G401.6 (cell line): ENCODE measurements around the gene HAP1.
A peak's percentile ranks its signal among the peaks of the same experiment; 100 is the strongest.
"Not testable (repeated sequence)": the region's sequence is repeated elsewhere in the genome, so short reads cannot be mapped to it uniquely, and the experiment has no call there.

ENCODE experiments used
- FAIRE-seq: peaks from 2 replicates; lab custom pipeline; 2012; peaks lifted over from hg19 to GRCh38; lab: Jason Lieb, UNC

The HAP1 gene

DNA sequence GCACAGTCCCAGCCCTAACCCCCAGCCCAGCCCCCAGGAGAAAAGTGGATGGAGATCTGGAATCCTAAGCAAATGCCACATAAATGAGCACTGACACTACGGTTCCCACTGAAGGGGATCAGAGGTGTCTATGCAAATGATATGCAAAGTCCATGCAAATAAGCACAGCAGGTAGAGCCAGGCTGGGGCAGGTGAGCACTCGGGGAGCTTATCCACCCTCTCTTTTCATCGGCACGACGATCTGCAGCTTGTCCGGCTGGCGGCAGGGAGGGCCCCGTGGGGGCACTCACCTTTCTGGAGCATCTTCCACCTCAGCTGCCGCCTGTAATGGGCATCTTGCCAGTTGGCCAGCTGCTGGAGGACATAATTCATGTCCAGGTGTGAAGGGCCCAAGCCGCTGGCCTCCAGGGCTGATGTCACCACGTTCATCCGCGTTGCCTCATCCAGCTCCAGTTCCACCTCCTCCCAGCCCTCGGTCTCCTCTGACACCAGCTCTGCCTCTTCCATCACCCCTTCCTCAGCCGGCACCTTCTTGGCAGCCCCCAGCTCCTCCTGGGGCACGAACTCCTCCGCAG lies 9.9 kb downstream of the HAP1 start:
- no peak for FAIRE-seq

DNA sequence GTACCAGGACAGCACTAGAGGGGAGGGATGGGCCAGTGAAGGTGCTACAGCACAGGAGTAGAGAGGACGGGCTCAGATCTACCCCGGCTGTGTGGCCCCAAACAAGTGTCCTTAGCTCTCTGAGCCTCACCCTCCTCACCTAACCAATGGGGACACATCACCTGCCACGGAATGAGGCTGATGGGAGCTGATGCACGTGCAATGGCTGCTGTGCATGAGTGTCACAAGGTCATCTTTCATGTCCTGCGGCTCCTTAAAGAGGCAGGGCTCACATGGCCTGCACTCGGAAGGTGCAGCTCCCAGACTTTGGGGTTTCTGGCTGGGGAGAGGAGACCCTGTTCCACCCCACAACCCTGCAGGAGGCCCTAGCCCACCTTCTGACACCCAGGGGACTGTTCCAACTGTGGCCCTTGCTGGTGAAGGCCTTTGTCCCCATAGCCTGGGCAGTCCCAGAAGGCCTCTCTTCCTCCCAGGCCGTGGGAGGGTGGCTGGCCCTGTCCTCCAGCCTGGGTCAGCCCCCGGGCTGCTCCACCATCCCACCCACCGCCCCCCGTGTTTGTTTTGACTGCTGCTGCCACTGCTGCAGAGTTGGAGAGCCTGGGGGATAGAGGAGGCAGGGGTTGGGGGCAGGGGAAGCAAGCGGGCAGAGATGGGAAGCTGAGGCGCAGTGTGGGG lies 10.5 kb downstream of the HAP1 start:
- FAIRE-seq: no peak

DNA sequence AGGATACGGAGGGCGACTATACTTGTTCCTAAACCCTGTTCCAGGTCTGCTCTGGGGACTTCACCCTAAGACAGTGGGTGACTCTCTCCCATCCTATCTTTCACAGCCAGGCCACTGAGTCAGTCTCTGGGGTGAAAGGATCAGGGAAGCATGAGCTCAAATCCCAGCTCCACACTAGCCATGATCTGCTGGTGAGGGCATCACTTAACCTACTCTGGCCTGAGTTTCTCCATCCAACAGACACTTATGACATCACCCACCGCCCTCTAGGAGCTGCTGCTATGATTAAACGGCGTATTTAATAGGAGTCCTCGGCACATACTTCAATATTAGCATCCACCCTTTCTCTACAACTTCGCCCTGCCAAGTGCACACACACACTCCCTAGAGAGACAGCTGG lies 12.2 kb downstream of the HAP1 start:
- no peak for FAIRE-seq

GRCh38 chr17:41718287-41718645 lies 16.2 kb downstream of the HAP1 start:
- FAIRE-seq: no peak

DNA sequence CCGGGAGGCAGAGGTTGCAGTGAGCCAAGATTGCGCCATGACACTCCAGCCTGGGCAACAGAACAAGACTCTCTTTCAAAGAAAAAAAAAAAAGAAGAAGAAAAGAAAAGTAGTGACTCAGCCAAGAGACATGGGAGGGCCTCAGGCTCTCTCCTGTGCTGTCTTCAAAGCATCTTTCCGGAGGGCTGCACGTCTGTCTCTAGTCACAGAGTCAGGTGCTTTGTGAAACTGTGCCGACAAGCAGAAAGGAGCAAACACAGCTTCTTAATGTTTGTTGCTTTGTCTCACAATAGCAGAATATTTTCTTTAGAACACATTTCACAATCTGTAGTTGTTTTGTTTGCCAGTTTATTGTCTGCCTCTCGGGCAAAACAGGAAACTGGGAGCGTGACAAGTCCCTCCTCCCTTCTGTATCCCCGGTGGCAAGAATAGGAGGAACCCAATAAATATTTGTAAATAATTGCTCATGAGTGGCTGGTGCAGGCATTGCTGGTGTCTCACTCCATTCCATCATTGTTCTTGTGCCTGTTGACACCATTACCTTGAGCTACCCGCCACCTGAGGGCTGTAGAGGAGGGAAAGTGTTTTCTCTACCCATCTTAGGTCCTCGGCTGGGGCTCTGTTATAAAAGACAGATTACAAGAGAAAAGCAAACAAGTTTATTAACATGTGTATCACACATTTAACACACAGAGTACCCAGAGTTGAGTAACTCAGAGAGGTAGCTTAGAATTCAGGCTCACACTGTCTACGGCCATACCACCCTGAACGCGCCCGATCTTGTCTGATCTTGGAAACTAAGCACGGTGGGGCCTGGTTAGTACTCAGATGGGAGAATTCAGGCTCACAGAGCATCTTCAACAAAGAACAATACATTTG lies 16.8 kb downstream of the HAP1 start:
- no peak for FAIRE-seq

DNA sequence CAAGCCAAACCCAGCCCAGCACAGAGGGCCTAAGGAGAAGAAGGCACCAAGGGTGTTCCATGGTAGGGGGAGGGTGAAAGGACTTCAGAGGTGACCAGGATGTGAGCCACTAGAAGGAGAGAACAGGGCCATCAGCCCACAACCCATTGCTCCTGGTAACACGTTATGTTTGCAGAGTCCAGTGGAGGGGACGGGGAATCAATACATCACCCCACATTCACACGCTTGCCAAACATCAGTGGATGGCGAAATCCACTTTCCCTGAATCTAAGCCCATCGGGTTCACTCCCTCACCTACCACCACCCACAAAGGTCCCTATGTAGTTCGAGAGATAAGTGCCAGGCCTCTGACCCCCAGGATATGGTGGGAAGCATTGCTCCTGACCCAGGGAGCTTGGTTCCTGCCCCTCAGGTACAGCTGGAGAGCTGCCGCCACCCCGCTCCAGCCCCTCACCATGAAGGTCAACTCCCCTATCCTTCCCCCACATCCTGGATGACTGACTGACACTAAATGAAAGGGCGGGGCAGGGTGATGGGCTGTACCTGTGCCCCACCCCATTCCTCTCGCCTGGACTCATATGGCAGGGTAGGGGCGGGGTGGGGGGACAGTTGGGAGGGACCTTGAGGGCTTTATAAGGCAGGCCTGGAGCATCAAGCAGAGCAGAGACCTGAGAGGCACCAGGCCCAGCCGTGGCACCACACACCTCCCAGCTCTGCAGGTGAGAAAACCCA lies 22.6 kb downstream of the HAP1 start, which contains the start of gene GAST:
Gene GAST, plus strand, starts transcription at position 663 of the 732 bp plus-strand sequence. CDS start 3,106 bp downstream, outside the sequence.
- no peak for FAIRE-seq

DNA sequence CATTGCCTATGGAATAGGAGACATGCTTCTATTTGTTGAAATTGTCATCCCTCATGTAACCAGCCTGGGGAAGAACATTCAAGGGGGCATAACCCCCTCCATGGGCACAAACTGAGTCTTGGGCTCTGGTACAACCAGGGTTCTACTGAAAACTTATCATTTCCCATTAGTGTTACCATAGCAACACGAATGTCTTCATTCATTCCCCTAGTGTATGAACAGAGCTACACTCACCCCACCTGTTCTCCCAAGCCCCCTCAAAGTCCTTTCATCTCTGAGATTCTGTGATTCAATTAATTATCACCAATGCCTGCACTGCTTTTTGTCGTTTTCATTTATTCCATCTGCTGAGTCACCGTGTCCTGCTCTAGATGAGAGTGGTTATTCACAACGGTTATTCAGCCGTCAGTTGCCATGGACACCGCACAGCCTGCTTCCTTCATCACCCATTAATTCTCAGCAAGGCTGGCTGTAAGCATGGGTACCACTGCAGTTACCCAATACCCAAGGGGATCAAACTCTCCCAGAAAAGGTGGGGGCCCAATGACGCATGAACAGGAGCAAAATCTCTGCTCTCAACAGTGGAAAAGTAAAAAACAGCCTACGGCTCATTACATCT lies 23.9 kb downstream of the HAP1 start:
- no peak for FAIRE-seq

GRCh38 chr17:41707803-41708669 lies 26.4 kb downstream of the HAP1 start:
- no peak for FAIRE-seq

DNA sequence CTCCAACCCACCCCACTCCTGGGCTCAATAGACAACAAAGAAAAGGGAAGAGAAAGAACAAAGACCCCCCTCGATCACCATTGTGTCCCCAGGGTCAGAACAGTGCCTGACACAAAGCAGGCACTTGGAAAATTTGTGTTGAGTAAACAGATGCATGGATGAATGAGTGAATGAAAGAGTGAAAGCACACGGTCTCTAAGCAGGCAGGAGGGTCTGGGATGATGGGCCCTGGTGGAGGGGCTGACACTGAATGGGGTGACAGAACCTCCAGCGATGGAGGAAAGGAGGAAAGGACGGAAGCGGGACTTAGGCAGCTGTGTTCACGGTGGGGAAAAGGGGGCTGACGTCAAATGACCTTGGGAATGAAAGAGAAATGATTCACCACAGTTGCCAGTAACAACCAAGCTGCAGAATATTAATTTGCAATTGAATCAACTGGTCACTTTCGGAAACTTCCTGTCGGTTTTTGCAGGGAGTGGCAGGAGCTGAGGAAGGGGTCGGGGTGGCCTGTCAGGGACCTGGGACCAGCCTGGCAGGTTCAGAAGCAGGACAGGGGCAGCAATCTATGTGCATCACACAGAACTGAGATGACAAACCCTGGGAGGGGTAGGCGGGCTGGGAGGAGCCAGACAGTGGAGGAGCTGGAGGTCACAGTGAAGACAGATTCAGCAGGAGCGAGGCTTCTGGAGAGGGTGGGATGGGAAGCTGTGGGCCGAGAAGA lies 29.0 kb downstream of the HAP1 start:
- FAIRE-seq: no peak

GRCh38 chr17:41702712-41703111 lies 31.7 kb downstream of the HAP1 start:
- no peak for FAIRE-seq

- FAIRE-seq: not testable (repeated sequence)
These were observed 33.6 kb downstream of the HAP1 start for GRCh38 chr17:41700843-41701242.

- FAIRE-seq: no peak
These were observed 37.1 kb downstream of the HAP1 start for GRCh38 chr17:41697122-41697962.

GRCh38 chr17:41695954-41696757 lies 38.3 kb downstream of the HAP1 start:
- FAIRE-seq: peak; percentile 94

DNA sequence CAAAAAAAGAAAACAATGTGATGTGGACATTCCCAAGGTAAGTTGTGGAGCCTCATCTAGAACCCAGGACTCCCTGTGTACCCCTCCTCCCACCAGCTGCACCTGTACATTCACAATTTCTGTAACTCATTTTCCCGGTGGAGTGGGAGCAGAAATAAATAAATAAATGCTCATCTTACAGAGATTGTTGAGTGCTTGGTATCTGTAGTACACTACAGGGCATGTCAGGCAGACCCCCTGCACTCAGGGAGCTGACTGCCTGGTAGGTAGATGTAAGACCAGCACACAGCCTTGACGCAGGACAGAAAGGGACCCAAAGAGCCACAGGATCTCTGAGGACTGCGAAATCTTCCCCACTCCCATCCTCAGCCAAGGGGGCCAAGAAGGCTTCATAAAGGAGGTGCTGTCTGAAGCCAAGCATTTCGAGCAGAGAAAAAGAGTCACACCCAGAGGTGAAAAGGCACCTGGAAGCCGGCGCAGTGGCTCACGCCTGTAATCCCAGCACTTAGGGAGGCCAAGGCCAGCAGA lies 39.2 kb downstream of the HAP1 start:
- no peak for FAIRE-seq

- no peak for FAIRE-seq
These were observed 41.5 kb downstream of the HAP1 start for GRCh38 chr17:41692722-41693521.

DNA sequence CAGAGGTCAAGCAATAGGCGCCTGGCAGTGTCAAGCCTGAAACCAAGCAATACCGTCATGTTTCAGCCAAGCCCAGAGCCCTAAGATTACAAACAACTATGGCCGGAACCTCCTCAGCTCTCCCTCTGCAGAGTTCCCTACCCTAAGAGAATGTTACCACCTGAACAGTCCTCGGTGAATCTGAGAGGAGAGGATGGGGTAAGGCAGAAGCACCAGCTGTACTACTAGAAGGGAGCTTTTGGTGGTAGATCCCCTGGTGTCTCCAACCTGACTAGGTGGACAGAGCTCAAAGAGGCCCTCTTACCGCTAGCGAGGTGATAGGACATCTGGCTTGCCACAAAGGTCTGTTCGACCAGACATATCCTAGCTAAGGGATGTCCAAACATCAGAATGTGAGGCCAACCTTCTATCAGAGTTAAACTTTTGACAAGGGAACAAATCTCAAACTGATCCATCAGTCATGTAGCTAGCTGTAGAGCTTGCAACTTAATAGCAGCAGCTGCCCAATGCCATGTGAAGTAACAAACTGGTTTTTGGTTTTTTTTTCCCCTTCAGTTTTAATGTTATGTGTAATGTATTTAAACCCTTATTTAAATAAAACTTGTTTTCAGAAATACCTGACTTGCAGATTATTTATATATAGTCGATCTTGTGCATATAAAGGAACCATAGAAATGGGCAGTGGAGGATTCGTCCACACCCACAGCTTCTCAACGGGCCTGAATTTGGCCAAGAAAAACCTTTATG lies 43.2 kb downstream of the HAP1 start:
- FAIRE-seq: no peak

- FAIRE-seq: no peak
These were observed 43.9 kb downstream of the HAP1 start for GRCh38 chr17:41690497-41690896.
